ENCODE results near the gene RHBDD3. TPM values are rescaled to one million over a fixed set of nuclear protein-coding genes. Genes with fewer than 3 reads are reported as not detected.

RHBDD3 gene
- total RNA-seq, 4 donors from 2014 or later, result 14.4 to 43.5 (median 32.6) TPM

- peaks cover 9 to 94% (median 32%) of the 10 kb centered on the region in 3 donors for H3K36me3 ChIP-seq
Measured at GRCh38 chr22:29291215-29291614, 23.4 kb upstream of the RHBDD3 start.

GRCh38 chr22:29290061-29290460, 22.3 kb upstream of the RHBDD3 start:
- no peak for DNase-seq (ENCODE audit: low spot score in 2 of 2)
- no peak for TF ChIP-seq EP300 (IDR thresholded peaks at IDR 0.05)
- TF ChIP-seq, protein P1, sequence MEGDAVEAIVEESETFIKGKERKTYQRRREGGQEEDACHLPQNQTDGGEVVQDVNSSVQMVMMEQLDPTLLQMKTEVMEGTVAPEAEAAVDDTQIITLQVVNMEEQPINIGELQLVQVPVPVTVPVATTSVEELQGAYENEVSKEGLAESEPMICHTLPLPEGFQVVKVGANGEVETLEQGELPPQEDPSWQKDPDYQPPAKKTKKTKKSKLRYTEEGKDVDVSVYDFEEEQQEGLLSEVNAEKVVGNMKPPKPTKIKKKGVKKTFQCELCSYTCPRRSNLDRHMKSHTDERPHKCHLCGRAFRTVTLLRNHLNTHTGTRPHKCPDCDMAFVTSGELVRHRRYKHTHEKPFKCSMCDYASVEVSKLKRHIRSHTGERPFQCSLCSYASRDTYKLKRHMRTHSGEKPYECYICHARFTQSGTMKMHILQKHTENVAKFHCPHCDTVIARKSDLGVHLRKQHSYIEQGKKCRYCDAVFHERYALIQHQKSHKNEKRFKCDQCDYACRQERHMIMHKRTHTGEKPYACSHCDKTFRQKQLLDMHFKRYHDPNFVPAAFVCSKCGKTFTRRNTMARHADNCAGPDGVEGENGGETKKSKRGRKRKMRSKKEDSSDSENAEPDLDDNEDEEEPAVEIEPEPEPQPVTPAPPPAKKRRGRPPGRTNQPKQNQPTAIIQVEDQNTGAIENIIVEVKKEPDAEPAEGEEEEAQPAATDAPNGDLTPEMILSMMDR (IDR thresholded peaks at IDR 0.05), result no peak
- no peak for TF ChIP-seq POLR2A (IDR thresholded peaks at IDR 0.05)
- Histone ChIP-seq H3K27ac (no peak overlapping the region), H3K27me3 (no peaks in the 10 kb centered on the region), H3K36me3 (peaks cover 9 to 94% (median 30%) of the 10 kb centered on the region in 3 donors), H3K4me1 (peaks cover 0 to 44% (median 5%) of the 10 kb centered on the region in 4 donors), H3K4me3 (no peak overlapping the region), H3K9me3 (no peaks in the 10 kb centered on the region)
- 54 to 56% methylated on average over 5 of the region's 5 CpGs for WGBS, 2 donors

More at GRCh38 chr22:29291215-29291614, 23.4 kb upstream of the RHBDD3 start:
- 45 to 56% methylated on average over 7 of the region's 7 CpGs for WGBS, 2 donors
- DNase-seq (ENCODE audit: low spot score in 2 of 2), result no peak
- Histone ChIP-seq H3K27me3 (no peaks in the 10 kb centered on the region), H3K4me3 (no peak overlapping the region), H3K27ac (peak overlapping the region in 1 of 4 donors; percentile 27), H3K4me1 (peaks cover 0 to 44% (median 5%) of the 10 kb centered on the region in 4 donors), H3K9me3 (no peaks in the 10 kb centered on the region)
- TF ChIP-seq EP300 (IDR thresholded peaks at IDR 0.05) (no peak), POLR2A (IDR thresholded peaks at IDR 0.05) (no peak)
- TF ChIP-seq, protein P1 (IDR thresholded peaks at IDR 0.05), result no peak

DNA sequence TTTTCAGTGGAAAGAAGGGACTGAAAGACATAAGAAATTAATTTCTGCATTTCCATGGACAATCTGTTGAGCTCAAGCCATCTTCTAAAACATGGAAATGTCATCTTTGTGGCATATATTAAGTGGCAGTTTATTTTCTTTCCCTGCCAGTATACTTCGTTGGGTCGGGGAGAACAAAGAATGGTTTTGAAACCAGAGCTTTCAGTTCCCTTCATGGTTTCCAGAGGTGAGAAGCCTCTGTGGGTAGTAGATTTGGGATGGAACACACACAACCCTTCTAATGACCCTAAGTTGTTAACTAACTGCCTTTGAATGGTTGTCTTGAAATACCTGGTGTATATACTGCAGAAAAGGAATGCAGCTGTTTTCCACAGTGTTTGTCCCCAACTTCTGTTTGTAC, 21.1 kb upstream of the RHBDD3 start:
- H3K27ac ChIP-seq, result peak overlapping the region in 1 of 4 donors; percentile 18
- peaks cover 8 to 94% (median 21%) of the 10 kb centered on the region in 3 donors for H3K36me3 ChIP-seq
- no peak for TF ChIP-seq EP300 (IDR thresholded peaks at IDR 0.05)
- TF ChIP-seq POLR2A (IDR thresholded peaks at IDR 0.05), result no peak
- TF ChIP-seq, protein P1 (IDR thresholded peaks at IDR 0.05), result no peak
- H3K4me1 ChIP-seq, result peaks cover 0 to 44% (median 5%) of the 10 kb centered on the region in 4 donors
- H3K4me3 ChIP-seq, result no peak overlapping the region
- WGBS, 2 donors, result 26 to 35% methylated on average over 2 of the region's 2 CpGs
- no peaks in the 10 kb centered on the region for H3K9me3 ChIP-seq
- DNase-seq (ENCODE audit: low spot score in 2 of 2), result no peak
- H3K27me3 ChIP-seq, result no peaks in the 10 kb centered on the region

DNA sequence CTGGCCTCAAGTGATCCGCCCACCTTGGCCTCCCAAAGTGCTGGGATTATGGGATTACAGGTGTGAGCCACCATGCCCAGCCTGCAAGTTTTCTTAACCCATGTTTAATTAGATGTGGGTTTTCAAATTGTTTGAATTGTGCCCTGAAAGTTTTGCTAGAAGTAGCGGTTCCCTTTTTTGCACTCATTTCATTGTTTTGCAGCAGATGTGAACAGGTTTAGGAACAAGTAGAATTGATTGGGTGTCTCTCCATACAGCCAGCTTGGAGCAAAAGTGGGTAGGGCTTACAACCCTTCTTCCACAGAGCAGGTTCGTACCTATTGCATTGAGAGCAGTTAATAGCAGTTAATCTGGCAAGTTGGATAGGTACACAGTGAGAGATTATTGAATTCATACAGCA, 16.4 kb upstream of the RHBDD3 start:
- Histone ChIP-seq H3K4me3 (no peak overlapping the region), H3K27ac (no peak overlapping the region), H3K27me3 (no peaks in the 10 kb centered on the region), H3K4me1 (peaks cover 0 to 19% (median 0%) of the 10 kb centered on the region in 4 donors), H3K9me3 (no peaks in the 10 kb centered on the region), H3K36me3 (peaks cover 0 to 97% (median 28%) of the 10 kb centered on the region in 3 donors)
- DNase-seq (ENCODE audit: low spot score in 2 of 2), result no peak
- WGBS, 2 donors, result 93 to 96% methylated on average over 3 of the region's 3 CpGs
- TF ChIP-seq, protein P1 (IDR thresholded peaks at IDR 0.05), result no peak
- TF ChIP-seq POLR2A (IDR thresholded peaks at IDR 0.05), result no peak
- no peak for TF ChIP-seq EP300 (IDR thresholded peaks at IDR 0.05)

DNA sequence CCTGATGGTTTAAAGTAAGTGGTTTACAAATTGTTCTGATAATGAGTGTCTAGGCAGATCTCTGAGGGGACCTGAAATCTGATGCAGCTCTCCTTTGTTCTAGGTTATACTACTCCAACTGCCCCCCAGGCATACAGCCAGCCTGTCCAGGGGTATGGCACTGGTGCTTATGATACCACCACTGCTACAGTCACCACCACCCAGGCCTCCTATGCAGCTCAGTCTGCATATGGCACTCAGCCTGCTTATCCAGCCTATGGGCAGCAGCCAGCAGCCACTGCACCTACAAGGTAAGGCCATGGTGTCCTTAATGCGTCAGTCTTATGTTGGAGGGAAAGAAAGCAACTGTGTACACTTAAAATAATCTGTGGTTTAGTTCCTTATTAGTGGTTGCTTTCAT, 10.1 kb upstream of the RHBDD3 start:
- DNase-seq (ENCODE audit: low spot score in 2 of 2), result no peak
- Histone ChIP-seq H3K4me1 (peaks cover 0 to 55% (median 20%) of the 10 kb centered on the region in 4 donors), H3K4me3 (no peak overlapping the region), H3K9me3 (no peaks in the 10 kb centered on the region), H3K27me3 (no peaks in the 10 kb centered on the region), H3K36me3 (peaks cover 0 to 93% (median 13%) of the 10 kb centered on the region in 3 donors), H3K27ac (no peak overlapping the region)
- WGBS, 2 donors, result 100% methylated on average over 1 of the region's 1 CpG
- TF ChIP-seq EP300 (IDR thresholded peaks at IDR 0.05) (no peak), POLR2A (IDR thresholded peaks at IDR 0.05) (no peak)
- TF ChIP-seq, protein P1 (IDR thresholded peaks at IDR 0.05), result no peak
